ENCODE measurements around the gene INTS6.

The INTS6 gene, protein sequence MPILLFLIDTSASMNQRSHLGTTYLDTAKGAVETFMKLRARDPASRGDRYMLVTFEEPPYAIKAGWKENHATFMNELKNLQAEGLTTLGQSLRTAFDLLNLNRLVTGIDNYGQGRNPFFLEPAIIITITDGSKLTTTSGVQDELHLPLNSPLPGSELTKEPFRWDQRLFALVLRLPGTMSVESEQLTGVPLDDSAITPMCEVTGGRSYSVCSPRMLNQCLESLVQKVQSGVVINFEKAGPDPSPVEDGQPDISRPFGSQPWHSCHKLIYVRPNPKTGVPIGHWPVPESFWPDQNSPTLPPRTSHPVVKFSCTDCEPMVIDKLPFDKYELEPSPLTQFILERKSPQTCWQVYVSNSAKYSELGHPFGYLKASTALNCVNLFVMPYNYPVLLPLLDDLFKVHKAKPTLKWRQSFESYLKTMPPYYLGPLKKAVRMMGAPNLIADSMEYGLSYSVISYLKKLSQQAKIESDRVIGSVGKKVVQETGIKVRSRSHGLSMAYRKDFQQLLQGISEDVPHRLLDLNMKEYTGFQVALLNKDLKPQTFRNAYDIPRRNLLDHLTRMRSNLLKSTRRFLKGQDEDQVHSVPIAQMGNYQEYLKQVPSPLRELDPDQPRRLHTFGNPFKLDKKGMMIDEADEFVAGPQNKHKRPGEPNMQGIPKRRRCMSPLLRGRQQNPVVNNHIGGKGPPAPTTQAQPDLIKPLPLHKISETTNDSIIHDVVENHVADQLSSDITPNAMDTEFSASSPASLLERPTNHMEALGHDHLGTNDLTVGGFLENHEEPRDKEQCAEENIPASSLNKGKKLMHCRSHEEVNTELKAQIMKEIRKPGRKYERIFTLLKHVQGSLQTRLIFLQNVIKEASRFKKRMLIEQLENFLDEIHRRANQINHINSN

DNA sequence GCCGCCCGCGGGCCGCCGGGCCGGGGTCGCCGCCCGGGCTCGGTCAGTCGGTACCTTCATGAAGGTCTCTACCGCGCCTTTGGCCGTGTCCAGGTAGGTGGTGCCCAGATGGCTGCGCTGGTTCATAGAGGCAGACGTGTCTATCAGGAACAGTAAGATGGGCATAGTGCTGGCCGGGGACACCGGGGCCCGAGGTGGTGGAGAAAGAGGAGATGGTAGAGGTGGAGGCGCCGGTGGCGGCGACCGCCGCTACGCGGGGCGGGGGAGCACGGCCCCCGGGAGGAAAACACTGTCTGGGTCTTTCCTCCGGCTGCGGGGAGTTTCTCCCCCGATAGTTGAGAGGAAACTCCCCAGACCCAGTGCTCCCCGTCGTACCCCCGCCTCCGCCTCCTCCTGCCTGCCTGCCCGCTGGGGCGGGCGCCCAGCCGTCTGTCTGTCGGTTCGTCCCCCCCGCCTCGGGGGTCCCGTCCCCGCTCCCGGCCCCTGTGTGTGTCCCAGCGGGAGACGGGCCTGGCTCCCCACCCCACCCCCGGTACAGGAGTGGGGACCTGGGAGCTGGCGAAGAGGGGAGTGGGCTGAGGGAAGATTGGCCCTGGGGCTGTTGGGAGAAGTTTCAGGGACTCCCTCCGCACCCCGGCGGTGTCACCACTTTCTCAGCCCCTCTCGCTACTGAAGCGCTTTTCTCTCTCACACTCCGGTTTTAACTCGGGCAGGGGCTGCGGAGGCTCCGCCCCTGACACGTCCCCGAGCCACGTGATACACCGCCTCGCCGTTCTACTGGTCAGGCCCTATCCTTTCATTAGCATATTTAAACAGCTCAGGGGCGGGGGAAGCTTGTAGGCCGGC, at the start of gene INTS6:
Gene INTS6 (minus strand): TSS at position 676 of the 846 bp plus-strand sequence. CDS start 511 bp downstream, at position 165.
- peak; percentile 95 to 98 (median 97) for DNase-seq (ENCODE audit: low read depth in 3 of 3)

DNA sequence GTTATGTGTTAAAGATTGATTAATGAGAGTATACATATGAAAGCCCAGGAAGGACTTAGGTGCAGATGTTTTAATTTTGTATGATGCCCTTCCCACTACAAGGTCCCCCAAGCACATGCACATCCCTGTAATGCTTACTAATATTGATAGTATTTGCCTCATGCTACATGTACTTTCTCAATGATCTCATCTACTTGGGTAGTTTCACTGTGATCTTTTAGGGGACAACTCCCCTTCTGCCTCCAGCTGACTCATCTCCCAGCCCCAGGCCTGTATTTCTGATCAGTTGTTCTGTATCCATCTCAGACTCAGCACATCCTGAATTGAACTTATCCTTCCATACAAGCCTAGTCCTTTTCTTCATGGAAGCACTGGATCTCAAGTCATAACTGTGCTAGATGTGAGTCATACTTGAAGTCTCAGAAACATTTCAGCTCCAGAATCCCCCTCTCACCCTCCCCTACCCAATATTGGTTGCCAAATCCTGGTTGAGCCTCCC, 49.4 kb upstream of the INTS6 start:
- DNase-seq (ENCODE audit: low read depth in 3 of 3) = peak in 1 of 3 experiments; percentile 32

DNA sequence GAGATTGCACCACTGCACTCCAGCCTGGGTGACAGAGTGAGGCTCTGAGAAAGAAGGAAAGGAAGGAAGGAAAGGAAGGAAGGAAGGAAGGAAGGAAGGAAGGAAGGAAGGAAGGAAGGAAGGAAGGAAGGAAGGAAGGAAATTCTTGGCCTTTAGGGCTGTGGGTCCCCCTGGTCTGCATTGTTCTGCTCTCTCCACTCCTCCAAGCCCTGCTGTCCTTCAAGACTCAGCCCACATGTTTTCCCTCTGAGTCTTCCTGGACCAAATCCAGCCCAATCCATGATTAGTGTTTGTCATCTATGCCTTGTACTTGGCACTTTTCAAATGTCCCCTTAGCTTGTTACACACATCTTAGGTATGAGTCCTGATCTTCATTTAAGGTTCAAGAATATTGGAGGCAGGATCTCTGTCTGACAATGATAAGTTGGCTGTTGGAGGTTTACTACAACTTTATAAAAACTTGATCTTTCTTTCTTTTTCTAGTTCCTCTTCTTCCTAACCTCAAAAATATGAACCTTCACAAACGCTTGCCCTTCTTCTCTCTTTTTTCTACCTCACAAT, 48.8 kb upstream of the INTS6 start:
- DNase-seq (ENCODE audit: low read depth in 3 of 3) = no peak

DNA sequence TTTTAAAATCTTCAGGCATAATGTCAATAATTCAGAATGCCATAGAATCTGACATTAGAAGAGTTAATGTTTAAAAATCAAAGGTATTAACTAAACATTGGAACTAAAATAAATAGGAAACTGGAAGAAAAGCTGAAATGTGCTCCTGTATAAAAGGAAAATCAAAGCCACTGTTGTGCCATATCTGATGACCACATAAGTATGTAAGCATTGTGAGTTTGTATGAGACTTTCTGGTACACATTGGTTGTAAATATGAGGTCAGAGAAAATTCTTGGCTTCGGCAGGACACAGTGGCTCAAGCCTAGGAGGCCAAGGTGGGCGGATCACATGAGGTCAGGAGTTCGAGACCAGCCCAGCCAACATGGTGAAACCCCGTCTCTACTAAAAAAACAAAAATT, 48.3 kb upstream of the INTS6 start:
- DNase-seq (ENCODE audit: low read depth in 3 of 3) = no peak

DNA sequence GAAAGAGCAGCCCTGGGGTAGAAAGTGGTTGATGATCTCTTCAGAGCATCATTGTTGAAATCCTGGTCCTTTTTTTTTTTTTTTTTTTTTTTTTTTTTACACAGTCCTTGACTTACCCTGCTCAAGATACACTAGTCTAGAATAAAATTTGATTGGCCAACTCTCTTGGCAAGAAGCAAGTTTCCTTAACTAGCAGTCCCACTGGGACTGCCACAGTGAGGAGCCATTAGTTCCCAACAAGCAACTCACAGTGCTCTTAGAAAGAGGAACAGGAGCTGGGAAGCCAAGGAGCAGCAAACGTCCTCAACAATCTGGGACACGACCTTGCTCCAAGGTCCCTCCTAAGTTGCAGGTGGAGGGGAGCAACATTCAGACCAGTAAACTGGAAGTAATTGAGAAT, 47.9 kb upstream of the INTS6 start:
- no peak for DNase-seq (ENCODE audit: low read depth in 3 of 3)

DNA sequence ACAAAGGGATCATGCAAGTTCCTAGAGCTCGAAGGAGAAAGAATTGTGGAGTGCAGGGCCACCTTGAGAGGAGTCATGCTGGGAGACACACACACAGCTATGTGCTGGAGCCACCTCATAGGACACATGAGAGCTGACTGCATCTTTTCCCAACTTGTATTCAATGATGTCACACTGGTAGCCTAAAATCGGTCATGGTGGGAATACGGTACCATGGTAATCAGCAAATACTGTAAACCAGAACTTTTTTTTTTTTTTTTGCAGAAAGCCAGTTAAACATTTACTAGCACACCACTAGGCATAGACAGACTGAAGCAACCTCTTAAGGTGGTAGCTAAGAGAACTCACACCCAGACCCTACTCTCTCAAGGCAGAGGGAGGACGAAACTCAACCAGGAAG, 47.0 kb upstream of the INTS6 start:
- DNase-seq (ENCODE audit: low read depth in 3 of 3) = no peak

DNA sequence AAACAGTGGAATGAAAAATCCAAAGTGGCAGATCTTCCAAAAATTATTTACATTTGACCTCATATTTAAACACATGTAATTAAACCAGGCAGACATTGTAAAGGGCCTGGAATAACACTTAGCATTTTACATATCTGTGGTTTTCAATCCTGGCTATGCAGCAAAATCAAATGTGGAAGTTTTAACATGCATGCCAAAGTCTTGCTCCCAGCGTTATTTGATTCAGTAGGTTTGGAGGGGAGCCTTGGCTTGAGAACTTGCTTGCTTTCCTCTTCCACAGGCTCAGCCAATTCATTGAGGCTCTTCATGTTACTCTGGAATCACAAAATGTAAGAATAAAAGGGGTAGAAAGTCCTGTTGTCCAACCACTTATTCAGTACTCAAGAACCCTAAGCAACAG, 42.5 kb upstream of the INTS6 start:
- DNase-seq (ENCODE audit: low read depth in 3 of 3) = no peak

DNA sequence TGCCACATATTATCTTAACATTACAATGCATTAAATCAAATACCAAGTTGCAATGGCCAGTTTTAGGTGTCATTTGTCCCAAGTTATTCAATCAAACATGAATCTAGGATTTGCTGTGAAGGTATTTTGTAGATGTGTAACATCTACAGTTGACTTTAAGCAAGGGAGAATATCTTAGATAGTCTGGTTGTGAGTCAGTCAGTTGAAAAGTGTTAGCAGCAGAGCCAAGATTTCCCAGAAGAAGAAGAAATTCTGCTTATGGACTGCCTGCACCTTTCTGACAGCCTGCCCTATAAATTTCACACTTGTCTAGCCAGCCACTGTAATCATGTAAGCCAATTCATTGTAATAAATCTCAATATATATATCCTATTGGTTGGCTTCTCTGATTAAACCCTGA, 41.3 kb upstream of the INTS6 start:
- DNase-seq (ENCODE audit: low read depth in 3 of 3) = no peak

DNA sequence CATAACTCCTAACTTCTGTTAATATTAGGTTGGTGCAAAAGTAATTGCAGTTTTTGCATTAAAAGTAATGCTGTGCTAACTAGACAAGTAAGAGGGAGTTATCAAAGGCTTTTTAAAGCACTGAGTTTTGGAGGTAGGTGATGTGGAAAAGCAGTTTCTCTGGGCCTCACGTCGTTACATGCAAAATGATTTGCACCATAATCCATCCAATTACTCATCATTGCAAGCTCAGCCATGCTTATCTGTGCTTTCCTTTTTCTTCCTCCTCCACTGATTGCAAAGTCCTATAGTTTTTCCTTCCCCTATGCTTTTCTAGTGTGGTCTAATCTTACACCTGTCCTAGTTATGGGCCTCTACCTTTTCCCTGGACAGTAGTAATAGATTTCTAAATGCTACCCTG, 35.4 kb upstream of the INTS6 start:
- DNase-seq (ENCODE audit: low read depth in 3 of 3) = no peak

DNA sequence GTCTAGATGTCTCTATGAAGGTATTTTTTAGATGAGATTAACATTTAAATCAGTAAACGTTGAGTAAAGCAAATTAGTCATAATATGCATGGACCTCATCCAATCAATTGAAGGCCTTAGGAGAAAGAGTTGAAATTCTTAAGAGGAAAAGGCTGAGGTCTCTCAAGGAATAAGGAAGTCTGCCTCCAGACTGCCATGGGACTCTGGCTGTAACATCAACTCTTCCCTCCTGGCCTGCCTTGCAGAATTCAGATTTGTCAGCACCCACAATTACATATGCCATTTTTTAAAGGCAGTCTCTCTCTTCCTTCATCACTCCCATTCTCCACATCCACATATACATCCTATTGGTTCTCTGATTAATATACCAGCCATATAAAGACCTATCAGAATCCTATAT, 28.8 kb upstream of the INTS6 start:
- no peak for DNase-seq (ENCODE audit: low read depth in 3 of 3)

DNA sequence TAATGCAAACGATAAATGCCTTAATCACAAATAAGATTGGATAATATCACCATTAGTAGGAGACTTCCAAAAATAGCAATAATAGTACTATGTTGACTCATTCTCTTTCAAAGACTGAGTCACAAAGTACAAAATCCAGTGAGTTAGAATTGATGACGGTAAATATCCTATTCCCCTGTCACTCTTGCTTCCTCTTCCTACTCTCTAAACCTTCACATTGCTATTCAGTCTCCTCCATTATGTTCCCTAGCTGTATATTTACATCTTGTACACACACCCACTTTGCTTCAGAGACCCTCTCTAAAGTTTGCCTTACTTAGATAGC, 26.3 kb upstream of the INTS6 start:
- DNase-seq (ENCODE audit: low read depth in 3 of 3) = no peak

DNA sequence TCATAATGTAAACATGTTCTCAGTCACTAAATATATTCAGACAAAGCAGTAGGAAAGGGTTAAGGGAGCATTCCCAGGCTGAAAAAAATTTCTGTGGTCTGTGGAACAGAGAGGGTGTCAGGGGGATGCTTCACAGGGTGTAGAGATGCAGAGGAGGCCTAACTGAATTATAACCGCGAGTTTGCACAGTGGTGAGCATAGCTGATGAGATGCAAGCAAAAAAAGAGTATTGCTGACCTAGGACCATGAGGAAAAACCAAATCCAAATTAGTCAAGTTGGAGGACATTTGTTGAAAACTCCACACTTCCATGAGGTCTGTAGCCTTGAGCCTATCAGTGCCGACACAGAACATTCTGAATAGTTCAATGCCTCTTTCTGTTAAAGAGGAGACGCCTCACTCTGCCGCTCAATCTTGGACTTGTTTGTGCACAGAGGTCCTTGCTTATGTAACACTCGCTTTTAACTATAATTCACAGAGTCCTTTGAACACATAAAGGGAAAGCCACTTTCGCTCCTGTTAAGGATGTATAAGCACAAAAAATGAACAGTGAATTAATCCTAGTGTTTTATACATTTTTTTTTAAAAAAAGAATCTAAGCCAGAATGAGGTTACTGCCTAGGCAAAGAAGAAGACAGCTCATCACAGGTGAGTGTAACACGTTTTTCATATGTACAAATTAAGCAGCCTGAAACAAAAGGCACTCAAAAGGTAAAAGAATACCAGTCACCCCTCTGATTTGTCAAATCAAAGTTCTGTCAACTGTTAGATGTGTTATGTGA, 25.8 kb upstream of the INTS6 start:
- no peak for DNase-seq (ENCODE audit: low read depth in 3 of 3)

DNA sequence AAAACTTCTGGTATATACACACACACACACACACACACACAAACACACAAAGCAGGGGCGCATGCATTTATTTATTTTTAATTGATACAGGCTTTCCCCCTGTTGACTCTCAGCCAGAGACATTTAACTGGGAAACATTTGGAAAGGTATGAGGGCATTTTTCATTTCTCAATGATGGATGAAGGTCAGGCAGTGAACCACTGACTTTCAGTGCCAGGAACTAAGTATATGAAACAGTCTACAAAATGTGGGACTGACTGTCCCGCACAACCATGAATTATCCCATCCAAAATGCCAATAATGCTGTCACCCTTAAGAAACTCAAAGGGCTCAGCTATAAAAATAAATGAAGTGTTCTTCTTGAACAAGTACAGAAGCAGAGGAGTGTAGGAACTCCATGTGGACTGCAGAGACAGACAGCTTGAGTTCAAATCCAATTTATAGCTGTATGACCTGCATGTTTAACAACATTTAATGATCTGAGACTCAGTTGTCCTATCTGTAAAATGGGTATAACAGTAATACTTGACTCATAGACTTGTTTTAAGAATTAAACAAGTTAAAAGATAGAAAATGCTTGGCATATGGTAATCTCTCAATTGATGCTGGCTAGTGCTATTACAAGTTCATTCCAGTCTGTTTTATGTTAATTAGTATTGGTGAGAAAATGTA, 25.0 kb upstream of the INTS6 start:
- no peak for DNase-seq (ENCODE audit: low read depth in 3 of 3)

DNA sequence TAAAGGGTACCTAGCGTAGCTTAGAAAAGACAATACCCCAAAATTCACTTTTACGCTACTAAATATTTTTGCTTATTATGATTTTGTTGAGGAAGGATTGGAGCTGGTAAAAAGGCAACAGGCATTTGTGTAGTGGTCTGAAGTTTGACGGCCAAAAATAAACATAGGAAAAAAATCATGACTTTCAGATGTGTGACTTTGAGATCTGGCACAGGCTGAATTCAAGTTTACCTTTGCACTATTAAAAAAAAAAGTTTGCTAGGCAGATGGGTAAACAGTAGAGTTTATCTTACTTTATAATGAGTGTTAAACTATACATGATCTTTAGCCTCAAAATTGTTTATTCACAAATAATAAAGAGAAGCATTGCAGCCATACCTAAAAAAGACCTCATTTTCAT, 24.3 kb upstream of the INTS6 start:
- no peak for DNase-seq (ENCODE audit: low read depth in 3 of 3)

DNA sequence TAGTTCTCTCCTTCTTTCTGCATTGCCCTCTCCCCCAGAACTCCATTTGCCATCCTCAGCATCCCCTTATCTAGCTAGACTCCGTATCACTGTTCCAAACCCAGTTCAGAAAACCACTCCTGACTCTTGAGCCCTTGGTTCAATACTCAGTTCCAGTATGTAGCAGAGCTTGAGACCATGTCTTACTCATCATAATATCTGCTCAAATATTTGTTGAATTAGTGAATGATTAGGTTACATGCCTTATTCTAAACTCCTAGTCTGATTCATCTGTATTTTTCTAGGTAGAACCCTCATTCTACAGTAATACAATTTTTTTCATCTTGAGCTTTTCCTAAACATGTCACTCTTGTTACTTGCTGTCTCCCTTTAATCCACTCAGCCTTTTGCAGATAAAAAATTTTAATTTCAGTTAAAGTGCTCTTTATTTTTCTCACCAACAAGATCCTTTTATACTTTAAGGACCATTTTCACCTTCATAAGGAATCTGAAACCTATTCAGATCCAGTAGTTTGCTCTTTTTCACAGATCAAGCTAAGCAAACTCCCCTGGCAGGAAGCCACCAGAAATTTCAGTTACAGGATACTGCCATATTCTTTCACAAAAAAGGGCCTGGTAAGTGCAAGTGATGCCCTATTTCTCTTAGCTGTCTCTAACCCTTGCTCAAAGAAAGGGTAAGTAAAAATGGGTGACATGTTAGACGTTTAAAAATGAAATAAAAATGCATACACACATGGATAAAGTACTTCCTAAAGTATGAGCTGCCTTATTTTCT, 23.1 kb upstream of the INTS6 start:
- DNase-seq (ENCODE audit: low read depth in 3 of 3) = no peak

DNA sequence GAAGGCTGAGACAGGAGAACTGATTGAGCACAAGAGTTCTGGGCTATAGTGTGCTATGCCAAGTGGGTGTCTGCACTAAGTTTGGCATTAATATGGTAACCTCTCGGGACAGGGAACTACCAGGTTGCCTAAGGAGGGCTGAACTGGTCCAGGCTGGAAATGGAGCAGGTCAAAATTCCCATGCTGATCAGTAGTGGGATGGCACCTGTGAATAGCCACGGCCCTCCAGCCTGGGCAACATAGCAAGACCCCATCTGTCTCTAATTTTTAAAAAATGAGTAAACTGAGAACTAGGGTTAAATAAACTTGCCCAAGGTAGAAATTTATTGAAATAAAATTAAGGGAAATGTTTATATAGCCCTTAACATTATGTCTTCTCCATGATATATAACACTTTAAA, 17.0 kb upstream of the INTS6 start:
- no peak for DNase-seq (ENCODE audit: low read depth in 3 of 3)

DNA sequence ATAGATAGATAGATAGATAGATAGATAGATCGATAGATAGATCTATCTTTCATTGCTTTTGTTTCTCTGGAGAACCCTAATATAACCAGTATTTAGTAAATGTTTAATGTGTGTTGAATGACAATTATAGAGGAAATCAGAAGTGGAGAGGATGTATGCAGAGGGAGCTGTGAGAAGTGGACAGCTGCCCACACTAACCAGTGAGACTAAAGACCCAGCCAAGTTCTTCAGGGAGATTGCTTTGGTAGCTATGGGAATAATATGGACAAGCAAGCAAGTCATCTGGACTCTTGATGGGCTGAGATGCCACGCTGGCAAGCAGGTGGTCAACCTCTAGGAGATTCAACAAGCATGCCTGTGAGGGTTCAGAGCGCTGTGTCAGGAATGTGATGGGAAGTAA, 14.9 kb upstream of the INTS6 start:
- no peak for DNase-seq (ENCODE audit: low read depth in 3 of 3)

DNA sequence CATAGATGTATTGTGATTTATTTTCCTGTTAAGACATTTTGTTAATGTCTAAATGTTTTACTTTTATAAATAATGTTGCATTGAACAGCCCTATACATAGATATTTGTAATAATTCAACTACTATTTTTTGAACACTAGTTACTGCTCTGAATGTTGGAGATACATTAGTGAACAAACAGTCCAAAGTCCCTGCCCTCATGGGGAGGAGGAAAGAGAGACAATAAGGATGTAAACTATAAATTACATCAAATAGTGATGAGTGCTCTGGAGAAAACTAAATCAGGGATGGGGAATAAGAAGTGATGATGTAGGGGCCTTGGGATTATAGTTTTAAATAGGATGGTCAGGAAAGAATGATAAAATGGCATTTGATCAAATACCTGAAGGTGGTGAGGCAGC, 12.3 kb upstream of the INTS6 start:
- DNase-seq (ENCODE audit: low read depth in 3 of 3) = no peak

DNA sequence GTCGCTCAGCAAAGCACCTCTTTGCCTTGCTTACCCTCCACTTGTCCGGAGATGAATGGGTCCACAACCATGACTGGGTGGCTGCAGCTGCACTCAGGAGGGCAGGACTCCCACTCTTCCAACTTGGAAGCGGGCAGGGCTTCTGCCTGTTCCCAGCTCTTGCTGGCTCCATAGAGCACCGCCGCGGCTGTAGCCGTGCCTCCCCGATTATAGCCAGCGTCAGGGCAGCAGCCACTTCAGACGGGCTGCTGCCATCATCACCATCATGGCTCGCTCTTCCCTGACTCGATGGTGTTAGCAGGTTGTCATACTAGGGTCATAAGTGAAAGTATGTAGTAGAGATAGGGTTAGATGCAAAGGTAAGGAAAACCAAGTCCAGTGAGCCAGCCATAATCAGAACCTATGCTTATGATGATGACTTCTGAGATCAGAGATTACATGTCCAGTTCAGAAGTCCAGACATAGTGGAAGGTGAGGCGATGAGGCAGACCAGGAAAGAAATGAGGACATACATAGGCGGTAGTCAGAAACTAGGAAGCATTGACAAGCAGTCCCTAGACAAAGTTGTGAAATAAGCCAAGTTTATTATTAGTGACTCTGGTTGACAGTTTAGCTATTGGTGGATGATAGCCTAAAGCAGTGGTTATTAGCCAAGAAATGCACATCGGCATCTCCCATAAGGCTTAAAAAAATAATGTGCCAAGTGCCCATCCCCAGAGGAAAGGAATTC, 4.4 kb upstream of the INTS6 start:
- no peak for DNase-seq (ENCODE audit: low read depth in 3 of 3)

Data from stimulated activated CD4-positive, alpha-beta T cell treated with anti-CD3 and anti-CD28 coated beads, TNF-alpha, amount 100 ng/mL, for 24 hours (primary cell).